ENCODE results near the gene CSNK1A1L.
A peak's percentile ranks its signal among the peaks of the same experiment; 100 is the strongest.

The CSNK1A1L gene

GRCh38 chr13:37070145-37070695, 35.2 kb downstream of the CSNK1A1L start:
- Histone ChIP-seq H3K9me3 (ENCODE audit: severe bottlenecking) (no peaks in the 10 kb centered on the region), H3K36me3 (no peaks in the 10 kb centered on the region), H3K27me3 (ENCODE audit: insufficient read depth, low read depth, severe bottlenecking) (no peaks in the 10 kb centered on the region), H3K4me3 (ENCODE audit: low read depth, low read length) (no peak overlapping the region), H3K27ac (no peak overlapping the region)
- TF ChIP-seq, protein P1, sequence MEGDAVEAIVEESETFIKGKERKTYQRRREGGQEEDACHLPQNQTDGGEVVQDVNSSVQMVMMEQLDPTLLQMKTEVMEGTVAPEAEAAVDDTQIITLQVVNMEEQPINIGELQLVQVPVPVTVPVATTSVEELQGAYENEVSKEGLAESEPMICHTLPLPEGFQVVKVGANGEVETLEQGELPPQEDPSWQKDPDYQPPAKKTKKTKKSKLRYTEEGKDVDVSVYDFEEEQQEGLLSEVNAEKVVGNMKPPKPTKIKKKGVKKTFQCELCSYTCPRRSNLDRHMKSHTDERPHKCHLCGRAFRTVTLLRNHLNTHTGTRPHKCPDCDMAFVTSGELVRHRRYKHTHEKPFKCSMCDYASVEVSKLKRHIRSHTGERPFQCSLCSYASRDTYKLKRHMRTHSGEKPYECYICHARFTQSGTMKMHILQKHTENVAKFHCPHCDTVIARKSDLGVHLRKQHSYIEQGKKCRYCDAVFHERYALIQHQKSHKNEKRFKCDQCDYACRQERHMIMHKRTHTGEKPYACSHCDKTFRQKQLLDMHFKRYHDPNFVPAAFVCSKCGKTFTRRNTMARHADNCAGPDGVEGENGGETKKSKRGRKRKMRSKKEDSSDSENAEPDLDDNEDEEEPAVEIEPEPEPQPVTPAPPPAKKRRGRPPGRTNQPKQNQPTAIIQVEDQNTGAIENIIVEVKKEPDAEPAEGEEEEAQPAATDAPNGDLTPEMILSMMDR (IDR thresholded peaks at IDR 0.05; ENCODE audit: low read depth, low read length), result no peak
- DNase-seq, result no peak

GRCh38 chr13:37069597-37070103, 35.8 kb downstream of the CSNK1A1L start:
- TF ChIP-seq, protein P1 (IDR thresholded peaks at IDR 0.05; ENCODE audit: low read depth, low read length), result no peak
- H3K27me3 ChIP-seq (ENCODE audit: insufficient read depth, low read depth, severe bottlenecking), result no peaks in the 10 kb centered on the region
- H3K27ac ChIP-seq, result no peak overlapping the region
- no peaks in the 10 kb centered on the region for H3K36me3 ChIP-seq
- DNase-seq, result no peak
- no peaks in the 10 kb centered on the region for H3K9me3 ChIP-seq (ENCODE audit: severe bottlenecking)
- H3K4me3 ChIP-seq (ENCODE audit: low read depth, low read length), result no peak overlapping the region

- TF ChIP-seq, protein P1 (IDR thresholded peaks at IDR 0.05; ENCODE audit: low read depth, low read length), result no peak
- no peaks in the 10 kb centered on the region for H3K36me3 ChIP-seq
- H3K9me3 ChIP-seq (ENCODE audit: severe bottlenecking), result no peaks in the 10 kb centered on the region
- DNase-seq, result no peak
- no peaks in the 10 kb centered on the region for H3K27me3 ChIP-seq (ENCODE audit: insufficient read depth, low read depth, severe bottlenecking)
- H3K4me3 ChIP-seq (ENCODE audit: low read depth, low read length), result no peak overlapping the region
- no peak overlapping the region for H3K27ac ChIP-seq
Measured at GRCh38 chr13:37068962-37069361, 36.5 kb downstream of the CSNK1A1L start.

GRCh38 chr13:37067874-37068273, 37.6 kb downstream of the CSNK1A1L start:
- Histone ChIP-seq H3K27ac (no peak overlapping the region), H3K9me3 (ENCODE audit: severe bottlenecking) (no peaks in the 10 kb centered on the region), H3K36me3 (no peaks in the 10 kb centered on the region), H3K27me3 (ENCODE audit: insufficient read depth, low read depth, severe bottlenecking) (no peaks in the 10 kb centered on the region), H3K4me3 (ENCODE audit: low read depth, low read length) (no peak overlapping the region)
- DNase-seq, result no peak
- TF ChIP-seq, protein P1 (IDR thresholded peaks at IDR 0.05; ENCODE audit: low read depth, low read length), result no peak

GRCh38 chr13:37065890-37066526, 39.5 kb downstream of the CSNK1A1L start:
- Histone ChIP-seq H3K9me3 (ENCODE audit: severe bottlenecking) (no peaks in the 10 kb centered on the region), H3K36me3 (no peaks in the 10 kb centered on the region), H3K27me3 (ENCODE audit: insufficient read depth, low read depth, severe bottlenecking) (no peaks in the 10 kb centered on the region), H3K27ac (no peak overlapping the region), H3K4me3 (ENCODE audit: low read depth, low read length) (no peak overlapping the region)
- TF ChIP-seq, protein P1 (IDR thresholded peaks at IDR 0.05; ENCODE audit: low read depth, low read length), result no peak
- DNase-seq, result no peak

DNA sequence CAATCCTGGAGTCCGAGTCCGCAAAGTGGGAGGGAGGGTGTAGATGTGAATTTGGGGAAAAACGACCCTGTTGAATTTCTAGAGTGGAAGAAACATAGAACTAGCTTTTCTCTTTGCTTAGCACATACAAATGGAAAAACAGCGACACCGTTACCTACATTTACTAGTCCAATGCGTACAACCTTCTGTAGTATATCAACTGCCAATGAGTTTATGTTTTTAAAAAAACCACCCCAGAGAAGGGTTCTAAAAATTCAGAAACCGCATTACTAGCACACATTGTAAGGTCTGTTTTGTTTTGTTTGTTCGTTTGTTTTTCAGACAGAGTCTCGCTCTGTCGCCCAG, 45.6 kb downstream of the CSNK1A1L start:
- TF ChIP-seq, protein P1 (IDR thresholded peaks at IDR 0.05; ENCODE audit: low read depth, low read length), result no peak
- no peaks in the 10 kb centered on the region for H3K36me3 ChIP-seq
- no peaks in the 10 kb centered on the region for H3K27me3 ChIP-seq (ENCODE audit: insufficient read depth, low read depth, severe bottlenecking)
- H3K27ac ChIP-seq, result no peak overlapping the region
- H3K9me3 ChIP-seq (ENCODE audit: severe bottlenecking), result no peaks in the 10 kb centered on the region
- H3K4me3 ChIP-seq (ENCODE audit: low read depth, low read length), result peak overlapping the region; percentile 85
- no peak for DNase-seq

All from WERI-Rb-1 (cell line).